Nephron progenitor cell (in vitro differentiated cells): ENCODE measurements around the gene FBXO45.
"Not testable (repeated sequence)": the region's sequence is repeated elsewhere in the genome, so short reads cannot be mapped to it uniquely, and the experiment has no call there.

Experiments
- DNase-seq: peaks from one replicate; pipeline ENCODE4 v3.0.0; 2021
- H3K27ac Mint-ChIP-seq: 2 replicates; pipeline ENCODE4 v1.8.0; 2021; ENCODE audit warnings: mild to moderate bottlenecking, moderate library complexity, mixed read lengths
- H3K27me3 Mint-ChIP-seq: 2 replicates; pipeline ENCODE4 v1.8.0; 2021; ENCODE audit warnings: mild to moderate bottlenecking, low read depth, mixed read lengths; ENCODE audit not compliant: poor library complexity
- H3K36me3 Mint-ChIP-seq: 2 replicates; pipeline ENCODE4 v1.8.0; 2021; ENCODE audit warnings: low read depth, mixed read lengths
- H3K4me1 Mint-ChIP-seq: 2 replicates; pipeline ENCODE4 v1.8.0; 2021; ENCODE audit warnings: mixed read lengths
- H3K4me3 Mint-ChIP-seq: 2 replicates; pipeline ENCODE4 v1.8.0; 2021; ENCODE audit warnings: mild to moderate bottlenecking, moderate library complexity, mixed read lengths
- H3K9me3 Mint-ChIP-seq: 2 replicates; pipeline ENCODE4 v1.8.0; 2021; ENCODE audit warnings: mild to moderate bottlenecking, moderate library complexity, mixed read lengths
- CTCF ChIP-seq: fragments of 200-600 bp; sonication (generic); IDR thresholded peaks from 2 replicates; pipeline ENCODE4 v1.5.0; 2021; ENCODE audit warnings: antibody characterized with exemption

The FBXO45 gene

DNA sequence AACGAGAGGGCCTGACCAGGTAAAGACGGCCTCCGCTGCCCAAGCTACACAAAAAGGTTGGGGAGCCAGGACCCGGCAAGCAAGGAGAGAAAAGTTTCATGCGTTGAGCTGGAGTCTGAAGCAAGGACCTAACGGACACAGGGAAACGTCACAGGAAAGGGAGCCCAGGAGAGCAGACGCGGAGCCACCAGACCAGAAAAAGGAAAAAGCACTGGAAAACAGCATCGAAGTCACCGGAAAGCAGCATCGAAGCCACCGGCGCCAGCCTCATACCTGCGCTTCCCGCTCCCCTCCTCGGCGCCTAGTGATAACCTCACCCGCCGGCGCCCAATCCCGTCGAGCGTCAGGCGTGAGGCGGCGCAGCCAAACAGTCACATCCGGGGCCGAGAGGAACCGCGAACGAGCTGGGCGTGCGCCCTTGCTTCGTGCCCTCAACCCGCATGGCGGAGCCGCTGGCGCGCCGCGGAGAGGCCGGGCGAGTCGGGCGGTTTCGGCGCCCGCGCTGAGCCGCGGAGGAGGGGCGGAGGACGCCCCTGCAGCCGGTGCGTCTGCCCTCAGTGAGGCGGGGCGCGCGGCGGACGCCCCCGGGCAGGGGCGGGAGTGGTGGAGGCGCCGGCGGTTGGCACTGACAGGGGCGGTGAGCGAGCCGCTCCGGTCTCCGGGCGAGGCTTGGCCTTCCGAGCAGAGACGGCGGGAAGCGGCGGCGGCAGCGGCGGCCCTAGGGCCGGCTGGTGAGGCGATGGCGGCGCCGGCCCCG, at the start of gene FBXO45, which contains the start of gene WDR53:
Gene FBXO45 (plus strand): TSS at position 415 of the 757 bp plus-strand sequence. CDS start 325 bp downstream, at position 740.
Gene WDR53 (minus strand): TSS at position 309 of the 757 bp plus-strand sequence. CDS start 7,079 bp downstream, outside the sequence.
- Mint-ChIP-seq H3K9me3 (no peaks in the 10 kb centered on the region), H3K27me3 (peaks cover 4% of the 10 kb centered on the region), H3K36me3 (no peaks in the 10 kb centered on the region), H3K4me3 (peak within 1 kb of the TSS; percentile 98), H3K27ac (peak within 1 kb of the TSS; percentile 99), H3K4me1 (peaks cover 26% of the 10 kb centered on the region)
- DNase-seq: peak; percentile 91
- TF ChIP-seq CTCF: no peak

DNA sequence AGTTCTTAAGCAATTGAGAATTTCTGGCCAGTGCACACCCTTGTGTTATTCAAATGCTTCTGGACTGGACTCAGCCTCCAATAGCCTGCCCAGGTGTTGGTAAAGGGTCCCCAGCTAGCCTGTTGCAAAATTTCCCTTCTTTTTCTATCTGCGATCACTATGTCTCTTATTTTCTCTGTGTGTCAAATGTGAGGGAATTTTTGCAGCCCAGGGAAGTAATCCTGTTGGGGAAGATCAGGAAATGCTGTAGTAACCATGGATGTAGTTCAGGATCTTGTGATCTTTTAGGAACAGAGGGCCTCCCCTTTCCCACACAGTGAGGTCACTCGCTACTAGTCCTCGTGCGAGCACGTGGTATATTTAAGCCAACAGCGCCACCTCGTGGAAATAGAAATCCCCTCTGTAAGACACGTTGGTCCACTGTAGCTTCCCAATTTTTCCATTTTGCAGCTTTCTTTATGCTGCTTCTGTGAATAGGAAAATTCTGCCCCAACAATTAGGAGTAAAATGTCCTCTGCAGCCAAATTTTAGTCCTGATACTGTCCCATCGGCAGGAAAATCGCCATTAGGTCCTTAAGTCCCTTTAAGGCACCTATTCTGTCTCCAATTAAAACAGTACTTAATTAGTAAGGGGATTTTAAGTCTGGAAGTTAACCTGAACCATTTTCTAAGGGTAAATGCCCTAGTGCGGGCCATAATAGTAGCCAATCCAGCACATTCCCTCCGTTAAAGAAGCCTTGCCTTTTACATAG, 49.3 kb upstream of the FBXO45 start:
- TF ChIP-seq CTCF: peak; percentile 24
- Mint-ChIP-seq H3K27me3 (peaks cover 6% of the 10 kb centered on the region), H3K9me3 (peaks cover 78% of the 10 kb centered on the region), H3K4me1 (no peaks in the 10 kb centered on the region), H3K27ac (no peak overlapping the region), H3K4me3 (no peak overlapping the region), H3K36me3 (peaks cover 14% of the 10 kb centered on the region)
- DNase-seq: peak; percentile 40

GRCh38 chr3:196519718-196520082, 48.8 kb upstream of the FBXO45 start:
- peak; percentile 61 for DNase-seq
- H3K9me3 Mint-ChIP-seq: peaks cover 78% of the 10 kb centered on the region
- H3K27ac Mint-ChIP-seq: no peak overlapping the region
- no peak overlapping the region for H3K4me3 Mint-ChIP-seq
- TF ChIP-seq CTCF: no peak
- no peaks in the 10 kb centered on the region for H3K4me1 Mint-ChIP-seq
- H3K36me3 Mint-ChIP-seq: peaks cover 14% of the 10 kb centered on the region
- H3K27me3 Mint-ChIP-seq: peaks cover 6% of the 10 kb centered on the region

GRCh38 chr3:196521291-196521690, 47.2 kb upstream of the FBXO45 start:
- DNase-seq, H3K27me3 Mint-ChIP-seq: not testable (repeated sequence)

DNA sequence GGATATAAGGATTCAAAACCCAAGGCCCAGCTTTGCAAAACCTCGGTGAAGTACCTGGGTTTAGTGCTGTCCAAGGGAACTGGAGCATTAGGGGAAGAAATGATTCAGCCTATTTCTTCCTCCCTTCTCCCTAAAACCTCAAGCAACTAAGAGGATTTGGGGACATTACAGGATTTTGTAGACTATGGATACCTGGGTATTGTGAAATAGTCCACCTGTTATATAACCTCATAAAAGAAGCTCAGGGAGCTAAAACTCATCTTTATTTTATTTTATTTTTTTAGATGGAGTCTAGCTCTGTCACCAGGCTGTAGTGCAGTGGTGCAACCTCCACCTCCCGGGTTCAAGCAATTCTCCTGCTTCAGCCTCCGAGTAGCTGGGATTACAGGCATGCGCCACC, 44.6 kb upstream of the FBXO45 start:
- H3K36me3 Mint-ChIP-seq: peaks cover 14% of the 10 kb centered on the region
- H3K27me3 Mint-ChIP-seq: peaks cover 15% of the 10 kb centered on the region
- TF ChIP-seq CTCF: no peak
- no peaks in the 10 kb centered on the region for H3K4me1 Mint-ChIP-seq
- H3K9me3 Mint-ChIP-seq: peaks cover 53% of the 10 kb centered on the region
- H3K4me3 Mint-ChIP-seq: no peak overlapping the region
- DNase-seq: no peak
- H3K27ac Mint-ChIP-seq: no peak overlapping the region

More at GRCh38 chr3:196521291-196521690, 47.2 kb upstream of the FBXO45 start:
- Mint-ChIP-seq H3K36me3 (peaks cover 14% of the 10 kb centered on the region), H3K9me3 (peaks cover 70% of the 10 kb centered on the region)
- not testable (repeated sequence) for H3K4me1 Mint-ChIP-seq, H3K4me3 Mint-ChIP-seq, H3K27ac Mint-ChIP-seq

- H3K27me3 Mint-ChIP-seq: peaks cover 19% of the 10 kb centered on the region
- H3K9me3 Mint-ChIP-seq: peaks cover 51% of the 10 kb centered on the region
- H3K4me3 Mint-ChIP-seq: no peak overlapping the region
- no peak for TF ChIP-seq CTCF
- no peak overlapping the region for H3K27ac Mint-ChIP-seq
- no peak for DNase-seq
- no peaks in the 10 kb centered on the region for H3K4me1 Mint-ChIP-seq
- H3K36me3 Mint-ChIP-seq: peaks cover 14% of the 10 kb centered on the region
Measured at GRCh38 chr3:196524527-196524926, 43.9 kb upstream of the FBXO45 start.
